Tibial nerve (tissue), 3 donors: ENCODE data around the gene DDC.

ENCODE experiments used
- POLR2A ChIP-seq, 2 donors: fragments of 450-650 bp; IDR thresholded peaks; one replicate each; pipeline ENCODE4 v1.6.1; 2017; ENCODE audit warnings: antibody characterized with exemption in 2 of 2, mild to moderate bottlenecking in 2 of 2, moderate library complexity in 2 of 2
- TF ChIP-seq, protein P1 (sequence below), 5 experiments: fragments of 200-600 bp in 3 of 5; fragments of 450-650 bp in 2 of 5; sonication (generic) in 3 of 5; IDR thresholded peaks; one replicate each; pipeline ENCODE4 v1.5.1; 2016 to 2019; ENCODE audit warnings: antibody characterized with exemption in 5 of 5, mild to moderate bottlenecking in 3 of 5, moderate library complexity in 2 of 5

DNA sequence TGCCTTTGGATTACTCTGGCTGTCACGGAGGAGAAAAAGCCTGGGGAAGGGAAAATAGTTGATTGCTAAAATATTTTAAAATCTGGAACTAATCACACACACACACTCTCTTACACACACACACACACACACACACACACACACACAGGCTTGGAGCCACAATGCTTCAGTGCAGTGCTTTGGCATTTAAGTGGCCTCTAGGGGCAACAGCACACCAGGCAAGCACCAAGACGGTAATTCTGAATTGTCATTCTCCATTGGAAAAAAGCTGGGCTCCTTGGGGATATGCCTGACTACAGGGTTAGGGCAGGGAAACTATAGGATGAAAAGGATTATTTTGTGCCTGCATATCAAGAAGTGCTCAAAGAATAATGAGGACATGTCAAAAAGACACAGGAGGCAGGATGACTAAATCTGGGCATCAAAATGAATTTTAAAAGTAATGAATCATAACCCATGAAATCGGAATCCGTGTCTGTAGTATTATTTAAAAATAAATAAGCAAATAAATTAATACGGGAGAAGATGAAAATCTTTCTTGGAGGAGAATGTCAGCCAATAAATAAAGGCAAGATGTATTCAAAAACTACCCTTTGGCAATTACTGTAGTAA, 30.4 kb upstream of the DDC start:
- no peak for TF ChIP-seq POLR2A (IDR thresholded peaks at IDR 0.05)
- TF ChIP-seq, protein P1, sequence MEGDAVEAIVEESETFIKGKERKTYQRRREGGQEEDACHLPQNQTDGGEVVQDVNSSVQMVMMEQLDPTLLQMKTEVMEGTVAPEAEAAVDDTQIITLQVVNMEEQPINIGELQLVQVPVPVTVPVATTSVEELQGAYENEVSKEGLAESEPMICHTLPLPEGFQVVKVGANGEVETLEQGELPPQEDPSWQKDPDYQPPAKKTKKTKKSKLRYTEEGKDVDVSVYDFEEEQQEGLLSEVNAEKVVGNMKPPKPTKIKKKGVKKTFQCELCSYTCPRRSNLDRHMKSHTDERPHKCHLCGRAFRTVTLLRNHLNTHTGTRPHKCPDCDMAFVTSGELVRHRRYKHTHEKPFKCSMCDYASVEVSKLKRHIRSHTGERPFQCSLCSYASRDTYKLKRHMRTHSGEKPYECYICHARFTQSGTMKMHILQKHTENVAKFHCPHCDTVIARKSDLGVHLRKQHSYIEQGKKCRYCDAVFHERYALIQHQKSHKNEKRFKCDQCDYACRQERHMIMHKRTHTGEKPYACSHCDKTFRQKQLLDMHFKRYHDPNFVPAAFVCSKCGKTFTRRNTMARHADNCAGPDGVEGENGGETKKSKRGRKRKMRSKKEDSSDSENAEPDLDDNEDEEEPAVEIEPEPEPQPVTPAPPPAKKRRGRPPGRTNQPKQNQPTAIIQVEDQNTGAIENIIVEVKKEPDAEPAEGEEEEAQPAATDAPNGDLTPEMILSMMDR (IDR thresholded peaks at IDR 0.05), result peak; percentile 13 to 38 (median 27)
